B cell (primary cell): Measurements from ENCODE around the gene IFRD2. TPM values are rescaled to one million over a fixed set of nuclear protein-coding genes. Genes with fewer than 3 reads are reported as not detected.

Experiments used
- ATAC-seq: fragments of 200-7000 bp; cut with Tn5 transposase; one replicate; pipeline ENCODE4 v1.10.0; 2021; ENCODE audit warnings: low read depth, mild to moderate bottlenecking, moderate number of reproducible peaks, moderate library complexity
- CTCF ChIA-PET: fragments of 350-600 bp; sonication (Branson Sonifier 250); formaldehyde crosslinking; loops from one replicate; lab custom pipeline; 2021; ENCODE audit warnings: antibody characterized with exemption, inconsistent platforms; lab: Charles Lee
- POLR2A ChIA-PET: fragments of 350-600 bp; sonication (Branson Sonifier 250); formaldehyde crosslinking; loops from one replicate; lab custom pipeline; 2021; ENCODE audit warnings: antibody characterized with exemption; lab: Charles Lee
- DNase-seq: peaks from one replicate; pipeline ENCODE4 v3.0.0; 2013
- H2AFZ ChIP-seq: 2 replicates; pipeline ENCODE4 v1.6.1; 2012; ENCODE audit warnings: mild to moderate bottlenecking, low read depth, low read length; ENCODE audit not compliant: insufficient read depth, poor library complexity, severe bottlenecking
- H3K27ac ChIP-seq, 2 donors: 1 replicate in 1 of 2; 2 replicates in 1 of 2; pipeline ENCODE4 v1.5.1; 2012 to 2013; ENCODE audit warnings: low read length in 2 of 2, mild to moderate bottlenecking in 2 of 2, moderate library complexity in 1 of 2
- H3K27me3 ChIP-seq, 4 experiments: fragments of 200-600 bp in 1 of 4; sonication (generic) in 1 of 4; replicated peaks in 1 of 4; 1 replicate in 2 of 4; 2 replicates in 2 of 4; pipeline versions ENCODE4 v1.6.1 to v1.7.0; 2013 to 2016; ENCODE audit warnings: low read length in 3 of 4, mild to moderate bottlenecking in 2 of 4, mixed read lengths in 1 of 4, moderate library complexity in 1 of 4; ENCODE audit not compliant: insufficient read depth in 4 of 4, control insufficient read depth in 3 of 4; ENCODE audit errors: control extremely low read depth in 1 of 4
- H3K36me3 ChIP-seq, 2 experiments: replicated peaks in 1 of 2; 1 replicate in 1 of 2; 2 replicates in 1 of 2; pipeline versions ENCODE4 v1.6.1 to v1.7.1; 2013; ENCODE audit warnings: low read length in 1 of 2; ENCODE audit not compliant: insufficient read depth in 2 of 2, control insufficient read depth in 1 of 2; ENCODE audit errors: control extremely low read depth in 1 of 2, extremely low read depth in 1 of 2
- H3K4me1 ChIP-seq, 2 donors: fragments of 200-600 bp in 1 of 2; sonication (generic) in 1 of 2; 1 replicate in 1 of 2; 2 replicates in 1 of 2; pipeline versions ENCODE4 v1.5.1 to v1.6.1; 2013 to 2017; ENCODE audit warnings: low read length in 2 of 2; ENCODE audit not compliant: control insufficient read depth in 2 of 2, insufficient read depth in 2 of 2
- H3K4me2 ChIP-seq: replicated peaks from 2 replicates; pipeline ENCODE3; 2012; ENCODE audit warnings: mild to moderate bottlenecking, low read depth, low read length; ENCODE audit not compliant: poor library complexity, severe bottlenecking
- H3K4me3 ChIP-seq, 5 experiments: fragments of 200-600 bp in 1 of 5; sonication (generic) in 1 of 5; 1 replicate in 3 of 5; 2 replicates in 2 of 5; pipeline versions ENCODE4 v1.5.1 to v1.7.0; 2011 to 2016; ENCODE audit warnings: low read length in 4 of 5, mild to moderate bottlenecking in 4 of 5, low read depth in 2 of 5, control low read depth in 1 of 5, moderate library complexity in 1 of 5; ENCODE audit not compliant: insufficient read depth in 1 of 5; ENCODE audit errors: control extremely low read depth in 1 of 5, extremely low read depth in 1 of 5
- H3K79me2 ChIP-seq: fragments of 200-600 bp; sonication (generic); one replicate; pipeline ENCODE4 v1.6.0; 2016; ENCODE audit warnings: low read length; ENCODE audit not compliant: control insufficient read depth, insufficient read depth
- H3K9ac ChIP-seq: fragments of 200-600 bp; sonication (generic); 2 replicates; pipeline ENCODE4 v1.6.1; 2017; ENCODE audit warnings: mild to moderate bottlenecking, low read length, moderate library complexity
- H3K9me3 ChIP-seq, 3 donors: one replicate each; pipeline versions ENCODE4 v1.6.1 to v1.7.1; 2013; ENCODE audit warnings: low read length in 2 of 3; ENCODE audit not compliant: control insufficient read depth in 2 of 3, insufficient read depth in 1 of 3; ENCODE audit errors: control extremely low read depth in 1 of 3
- H4K20me1 ChIP-seq: 2 replicates; pipeline ENCODE4 v1.6.0; 2012; ENCODE audit warnings: mild to moderate bottlenecking, low read length; ENCODE audit not compliant: insufficient read depth, control insufficient read depth, poor library complexity, severe bottlenecking
- H3K27ac Mint-ChIP-seq: one replicate; pipeline ENCODE4 v1.8.0; 2021; ENCODE audit warnings: mixed read lengths
- H3K27me3 Mint-ChIP-seq: one replicate; pipeline ENCODE4 v1.8.0; 2021; ENCODE audit warnings: mixed read lengths
- H3K4me1 Mint-ChIP-seq: one replicate; pipeline ENCODE4 v1.8.0; 2021; ENCODE audit warnings: mixed read lengths
- H3K4me3 Mint-ChIP-seq: one replicate; pipeline ENCODE4 v1.8.0; 2021; ENCODE audit warnings: mixed read lengths
- H3K9me3 Mint-ChIP-seq: one replicate; pipeline ENCODE4 v1.8.0; 2022; ENCODE audit warnings: mixed read lengths; ENCODE audit not compliant: insufficient read depth
- CTCF ChIP-seq: fragments of 200-600 bp; IDR thresholded peaks from one replicate; pipeline ENCODE4 v1.8.0; 2022; ENCODE audit warnings: antibody characterized with exemption, mild to moderate bottlenecking
- EZH2 ChIP-seq: IDR thresholded peaks from 2 replicates; pipeline ENCODE4 v1.6.1; 2012; ENCODE audit warnings: borderline replicate concordance, low read depth, mild to moderate bottlenecking, moderate library complexity, low read length; ENCODE audit not compliant: insufficient read depth, poor library complexity, severe bottlenecking
- WGBS: methylation state at CpG from one replicate; pipeline ENCODE4 v1.1.5; 2013; ENCODE audit warnings: missing lambda C conversion rate; ENCODE audit not compliant: insufficient coverage; 5-methylcytosine and 5-hydroxymethylcytosine counted together
- intact Hi-C: fragments of 100-400 bp; cut with micrococcal nuclease; formaldehyde crosslinking; loops from one replicate; pipeline ENCODE4 v1.10.0; 2022
- polyA plus RNA-seq: library from polyadenylated mRNA; depleted of rRNA; stranded (reverse); fragments of >200 nt; gene quantifications from 2 replicates; pipeline ENCODE4 v1.2.3, GENCODE V29; 2012
- total RNA-seq, 2 donors: library from RNA; stranded (reverse); fragments of 120-200 nt in 1 of 2; gene quantifications; 1 replicate in 1 of 2; 2 replicates in 1 of 2; pipeline versions ENCODE4 v1.2.3 to v1.2.4, GENCODE V29; 2013 to 2022

IFRD2 gene
- total and polyA plus RNA-seq, 2 donors (not counting 1 experiment from before 2014, with no cell fraction given) = 63.4 to 80.1 TPM

- H3K79me2 ChIP-seq = peaks cover 22% of the 10 kb centered on the region
- CTCF ChIA-PET = interaction anchor here (1.0 to 2.0 kb wide), 7 partner anchors 18 to 99 kb away, joined by 4 to 9 read pairs (median 5); no protein-coding TSS in a partner anchor
- H3K4me2 ChIP-seq = peak overlapping the region; percentile 100
- H3K27ac Mint-ChIP-seq = peak overlapping the region; percentile 96
- no peaks in the 10 kb centered on the region for H3K27me3 ChIP-seq
- H3K27me3 Mint-ChIP-seq = no peaks in the 10 kb centered on the region
- no peaks in the 10 kb centered on the region for H4K20me1 ChIP-seq
- ATAC-seq (no peak), DNase-seq (no peak)
- H3K9ac ChIP-seq = peak overlapping the region; percentile 95
- H3K4me1 Mint-ChIP-seq = peaks cover 24% of the 10 kb centered on the region
- H3K9me3 Mint-ChIP-seq = no peaks in the 10 kb centered on the region
- POLR2A ChIA-PET = interaction anchor here (0.6 to 2.3 kb wide), 4 partner anchors 12 to 175 kb away, joined by 3 to 15 read pairs (median 4); no protein-coding TSS in a partner anchor
- TF ChIP-seq CTCF (no peak), EZH2 (no peak)
- H3K9me3 ChIP-seq = no peaks in the 10 kb centered on the region
- intact Hi-C loops = loop anchor here (10.0 kb wide), 1 partner anchor 1092 kb away; the partner anchor contains the start of gene MANF
- peaks cover 16 to 23% of the 10 kb centered on the region in 2 donors for H3K4me1 ChIP-seq
- peak overlapping the region in 2 of 5 experiments; percentile 81 to 94 for H3K4me3 ChIP-seq
- H3K27ac ChIP-seq = peak overlapping the region; percentile 57 to 68
- peaks cover 0 to 25% of the 10 kb centered on the region in 2 experiments for H3K36me3 ChIP-seq
- peak overlapping the region; percentile 93 for H2AFZ ChIP-seq
- peak overlapping the region; percentile 92 for H3K4me3 Mint-ChIP-seq
- 83% methylated on average over 12 of the region's 12 CpGs for WGBS
These were observed 1.0 kb upstream of the IFRD2 start for GRCh38 chr3:50293079-50293801.

- Mint-ChIP-seq H3K27ac (no peak overlapping the region), H3K27me3 (no peaks in the 10 kb centered on the region), H3K4me1 (peaks cover 14% of the 10 kb centered on the region), H3K9me3 (no peaks in the 10 kb centered on the region), H3K4me3 (peak overlapping the region; percentile 39)
- CTCF ChIA-PET = interaction anchor here (0.6 to 1.7 kb wide), 2 partner anchors 9 to 12 kb away, joined by 4 to 5 read pairs; partner anchors contain the start of genes HYAL3 and NAA80
- H3K4me1 ChIP-seq = peaks cover 11 to 17% of the 10 kb centered on the region in 2 donors
- peaks cover 0 to 29% of the 10 kb centered on the region in 2 experiments for H3K36me3 ChIP-seq
- no peak overlapping the region for H3K4me2 ChIP-seq
- H4K20me1 ChIP-seq = no peaks in the 10 kb centered on the region
- no peak for TF ChIP-seq CTCF
- no peak for TF ChIP-seq EZH2
- H3K9ac ChIP-seq = no peak overlapping the region
- DNase-seq (no peak), ATAC-seq (no peak)
- intact Hi-C loops = loop anchor here (10.0 kb wide), 1 partner anchor 1095 kb away; the partner anchor contains the start of gene MANF
- H2AFZ ChIP-seq = no peak overlapping the region
- no peaks in the 10 kb centered on the region for H3K9me3 ChIP-seq
- H3K27ac ChIP-seq = no peak overlapping the region
- H3K27me3 ChIP-seq = no peaks in the 10 kb centered on the region
- POLR2A ChIA-PET = no interaction called here
- H3K4me3 ChIP-seq = no peak overlapping the region
- H3K79me2 ChIP-seq = peaks cover 18% of the 10 kb centered on the region
- WGBS = 98% methylated on average over 14 of the region's 16 CpGs
These were observed 2.0 kb downstream of the IFRD2 start for GRCh38 chr3:50290161-50290641.
